ENCODE data around the gene CALU. TPM values are rescaled to one million over a fixed set of nuclear protein-coding genes. Genes with fewer than 3 reads are reported as not detected.

Gene CALU
- total and polyA plus RNA-seq, 2 donors (not counting 1 experiment from before 2014, with no cell fraction given) = 5.1 to 11.2 TPM

- peaks cover 2% of the 10 kb centered on the region for H3K9me3 Mint-ChIP-seq (ENCODE audit: insufficient read depth)
- no peak overlapping the region for H2AFZ ChIP-seq (ENCODE audit: insufficient read depth, low read depth, low read length, poor library complexity, severe bottlenecking)
- ChIA-PET POLR2A (no interaction called here), CTCF (no interaction called here)
- peaks cover 0 to 13% (median 1%) of the 10 kb centered on the region in 4 experiments for H3K27me3 ChIP-seq (replicated peaks in 1 of 4; ENCODE audit: control extremely low read depth in 1 of 4, control insufficient read depth in 3 of 4, insufficient read depth in 4 of 4, low read length in 3 of 4)
- no peak overlapping the region for H3K4me2 ChIP-seq (replicated peaks; ENCODE audit: low read depth, low read length, poor library complexity, severe bottlenecking)
- H3K27ac Mint-ChIP-seq = no peak overlapping the region
- no peaks in the 10 kb centered on the region for H3K4me1 ChIP-seq (ENCODE audit: control insufficient read depth in 2 of 2, insufficient read depth in 2 of 2, low read length in 2 of 2)
- intact Hi-C loops (cut with micrococcal nuclease) = no loop called here
- no peak overlapping the region for H3K9ac ChIP-seq (ENCODE audit: low read length)
- H3K4me3 ChIP-seq (ENCODE audit: control extremely low read depth in 1 of 5, extremely low read depth in 1 of 5, insufficient read depth in 1 of 5, low read depth in 2 of 5, low read length in 4 of 5) = no peak overlapping the region
- no peak overlapping the region for H3K4me3 Mint-ChIP-seq
- H4K20me1 ChIP-seq (ENCODE audit: control insufficient read depth, insufficient read depth, low read length, poor library complexity, severe bottlenecking) = no peaks in the 10 kb centered on the region
- no peaks in the 10 kb centered on the region for H3K79me2 ChIP-seq (ENCODE audit: control insufficient read depth, insufficient read depth, low read length)
- no peaks in the 10 kb centered on the region for H3K4me1 Mint-ChIP-seq
- H3K9me3 ChIP-seq (ENCODE audit: control extremely low read depth in 1 of 3, control insufficient read depth in 2 of 3, insufficient read depth in 1 of 3, low read length in 2 of 3) = peaks cover 0 to 8% (median 0%) of the 10 kb centered on the region in 3 donors
- DNase-seq = no peak
- no peak overlapping the region for H3K27ac ChIP-seq (ENCODE audit: low read length in 2 of 2)
- 100% methylated on average over 2 of the region's 2 CpGs for WGBS (ENCODE audit: insufficient coverage)
- no peak for ATAC-seq (ENCODE audit: low read depth)
- H3K27me3 Mint-ChIP-seq = peaks cover 33% of the 10 kb centered on the region
- no peaks in the 10 kb centered on the region for H3K36me3 ChIP-seq (replicated peaks in 1 of 2; ENCODE audit: control extremely low read depth in 1 of 2, control insufficient read depth in 1 of 2, extremely low read depth in 1 of 2, insufficient read depth in 2 of 2, low read length in 1 of 2)
- no peak for TF ChIP-seq CTCF (IDR thresholded peaks at IDR 0.05)
- TF ChIP-seq EZH2 (IDR thresholded peaks at IDR 0.05; ENCODE audit: borderline replicate concordance, insufficient read depth, low read depth, low read length, poor library complexity, severe bottlenecking) = no peak
These were observed 25.4 kb upstream of the CALU start for GRCh38 chr7:128713794-128714193.

- Histone ChIP-seq H3K9me3 (ENCODE audit: control extremely low read depth in 1 of 3, control insufficient read depth in 2 of 3, insufficient read depth in 1 of 3, low read length in 2 of 3) (peaks cover 0 to 8% (median 0%) of the 10 kb centered on the region in 3 donors), H3K4me2 (replicated peaks; ENCODE audit: low read depth, low read length, poor library complexity, severe bottlenecking) (no peak overlapping the region), H3K4me3 (ENCODE audit: control extremely low read depth in 1 of 5, extremely low read depth in 1 of 5, insufficient read depth in 1 of 5, low read depth in 2 of 5, low read length in 4 of 5) (no peak overlapping the region), H3K79me2 (ENCODE audit: control insufficient read depth, insufficient read depth, low read length) (no peaks in the 10 kb centered on the region), H3K27ac (ENCODE audit: low read length in 2 of 2) (no peak overlapping the region), H3K9ac (ENCODE audit: low read length) (no peak overlapping the region), H3K27me3 (replicated peaks in 1 of 4; ENCODE audit: control extremely low read depth in 1 of 4, control insufficient read depth in 3 of 4, insufficient read depth in 4 of 4, low read length in 3 of 4) (peaks cover 0 to 13% (median 1%) of the 10 kb centered on the region in 4 experiments), H2AFZ (ENCODE audit: insufficient read depth, low read depth, low read length, poor library complexity, severe bottlenecking) (no peak overlapping the region), H3K36me3 (replicated peaks in 1 of 2; ENCODE audit: control extremely low read depth in 1 of 2, control insufficient read depth in 1 of 2, extremely low read depth in 1 of 2, insufficient read depth in 2 of 2, low read length in 1 of 2) (no peaks in the 10 kb centered on the region), H4K20me1 (ENCODE audit: control insufficient read depth, insufficient read depth, low read length, poor library complexity, severe bottlenecking) (no peaks in the 10 kb centered on the region), H3K4me1 (ENCODE audit: control insufficient read depth in 2 of 2, insufficient read depth in 2 of 2, low read length in 2 of 2) (no peaks in the 10 kb centered on the region)
- intact Hi-C loops (cut with micrococcal nuclease) = no loop called here
- no peak for DNase-seq
- POLR2A ChIA-PET = no interaction called here
- H3K27me3 Mint-ChIP-seq = peaks cover 33% of the 10 kb centered on the region
- CTCF ChIA-PET = no interaction called here
- no peak overlapping the region for H3K4me3 Mint-ChIP-seq
- ATAC-seq (ENCODE audit: low read depth) = no peak
- no peaks in the 10 kb centered on the region for H3K4me1 Mint-ChIP-seq
- WGBS (ENCODE audit: insufficient coverage) = 81% methylated on average over 7 of the region's 8 CpGs
- H3K27ac Mint-ChIP-seq = no peak overlapping the region
- H3K9me3 Mint-ChIP-seq (ENCODE audit: insufficient read depth) = peaks cover 2% of the 10 kb centered on the region
- TF ChIP-seq CTCF (IDR thresholded peaks at IDR 0.05) (no peak), EZH2 (IDR thresholded peaks at IDR 0.05; ENCODE audit: borderline replicate concordance, insufficient read depth, low read depth, low read length, poor library complexity, severe bottlenecking) (no peak)
These were observed 24.3 kb upstream of the CALU start for GRCh38 chr7:128714701-128715495.

All from B cell (primary cell).